Thyroid gland (tissue), 4 donors: ENCODE results near the gene CCSER1. TPM values are rescaled to one million over a fixed set of nuclear protein-coding genes. Genes with fewer than 3 reads are reported as not detected.

Experiments used
- DNase-seq, 2 donors: peaks; one replicate each; pipeline ENCODE4 v3.0.0-alpha.2; 2019
- H3K27ac ChIP-seq, 3 donors: fragments of 200-600 bp; sonication (generic); 1 replicate in 2 of 3; 2 replicates in 1 of 3; pipeline ENCODE4 v1.5.1; 2016 to 2019; ENCODE audit warnings: mild to moderate bottlenecking in 1 of 3, moderate library complexity in 1 of 3
- H3K27me3 ChIP-seq: fragments of 200-600 bp; sonication (generic); one replicate; pipeline ENCODE4 v1.5.1; 2019
- H3K36me3 ChIP-seq, 2 donors: fragments of 200-600 bp; sonication (generic); one replicate each; pipeline ENCODE4 v1.5.1; 2016 to 2019
- H3K4me1 ChIP-seq, 2 donors: fragments of 200-600 bp; sonication (generic); one replicate each; pipeline ENCODE4 v1.5.1; 2017 to 2019
- H3K4me3 ChIP-seq, 3 donors: fragments of 200-600 bp; sonication (generic); replicated peaks in 1 of 3; 1 replicate in 2 of 3; 2 replicates in 1 of 3; pipeline ENCODE4 v1.5.1; 2016; ENCODE audit warnings: mild to moderate bottlenecking in 1 of 3
- H3K9me3 ChIP-seq: fragments of 200-600 bp; sonication (generic); one replicate; pipeline ENCODE4 v1.5.1; 2017
- CTCF ChIP-seq, 6 experiments: fragments of 200-600 bp in 3 of 6; fragments of 450-650 bp in 3 of 6; sonication (generic) in 3 of 6; IDR thresholded peaks; one replicate each; pipeline ENCODE4 v1.5.1; 2016 to 2019; ENCODE audit warnings: antibody characterized with exemption in 6 of 6, mild to moderate bottlenecking in 2 of 6, inconsistent platforms in 1 of 6, moderate library complexity in 1 of 6
- POLR2A ChIP-seq, 2 donors: fragments of 450-650 bp; IDR thresholded peaks; one replicate each; pipeline ENCODE4 v1.6.1; 2017; ENCODE audit warnings: antibody characterized with exemption in 2 of 2, mild to moderate bottlenecking in 2 of 2, moderate library complexity in 1 of 2
- WGBS, 2 donors: methylation state at CpG; one replicate each; pipeline ENCODE4 v1.1.5; 2017; 5-methylcytosine and 5-hydroxymethylcytosine counted together
- intact Hi-C: fragments of 100-400 bp; cut with DNase I; formaldehyde crosslinking; loops from one replicate; pipeline ENCODE4 v1.15.1; 2023
- total RNA-seq, 4 donors: library from RNA; depleted of rRNA; stranded (reverse); fragments of >200 nt; gene quantifications; one replicate each; pipeline ENCODE4 v1.2.3, GENCODE V29; 2016

The CCSER1 gene
- total RNA-seq, 4 donors from 2014 or later = 37.7 to 52.3 (median 43.3) TPM

GRCh38 chr4:91598696-91599095 lies 1471.5 kb downstream of the CCSER1 start:
- Histone ChIP-seq H3K9me3 (no peaks in the 10 kb centered on the region), H3K27me3 (no peaks in the 10 kb centered on the region), H3K4me3 (no peak overlapping the region), H3K4me1 (no peaks in the 10 kb centered on the region), H3K27ac (no peak overlapping the region), H3K36me3 (no peaks in the 10 kb centered on the region)
- intact Hi-C loops = no loop called here
- WGBS, 2 donors = 81% methylated on average over 8 of the region's 8 CpGs
- no peak for TF ChIP-seq POLR2A (IDR thresholded peaks at IDR 0.05)
- no peak for TF ChIP-seq CTCF (IDR thresholded peaks at IDR 0.05)
- DNase-seq = no peak

DNA sequence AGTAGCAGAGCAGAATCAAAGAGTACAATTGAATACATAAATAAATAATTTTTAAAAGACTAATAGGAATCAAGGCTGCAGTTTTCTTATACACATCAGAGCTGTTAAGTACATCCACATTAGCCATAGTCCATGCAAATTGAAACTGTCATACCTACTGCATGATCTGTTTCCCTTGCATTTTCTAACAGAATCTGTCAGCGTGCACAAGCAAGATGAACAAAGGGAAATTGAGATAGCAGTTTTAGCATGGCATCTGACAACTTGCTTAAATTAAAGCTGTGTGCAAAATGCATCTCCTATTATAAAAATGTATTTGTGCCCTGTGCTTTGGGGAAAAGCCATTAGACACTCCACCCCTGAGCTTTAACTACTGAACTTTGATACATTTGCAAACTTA lies 1473.1 kb downstream of the CCSER1 start:
- Histone ChIP-seq H3K4me3 (no peak overlapping the region), H3K27ac (no peak overlapping the region), H3K9me3 (no peaks in the 10 kb centered on the region), H3K36me3 (no peaks in the 10 kb centered on the region), H3K27me3 (no peaks in the 10 kb centered on the region), H3K4me1 (no peaks in the 10 kb centered on the region)
- intact Hi-C loops = no loop called here
- WGBS, 2 donors = 86 to 93% methylated on average over 1 of the region's 1 CpG
- TF ChIP-seq CTCF (IDR thresholded peaks at IDR 0.05) (no peak), POLR2A (IDR thresholded peaks at IDR 0.05) (no peak)
- DNase-seq = no peak

- intact Hi-C loops = no loop called here
- no peak overlapping the region for H3K4me3 ChIP-seq
- WGBS, 2 donors = 75 to 94% methylated on average over 1 of the region's 1 CpG
- no peaks in the 10 kb centered on the region for H3K36me3 ChIP-seq
- no peaks in the 10 kb centered on the region for H3K27me3 ChIP-seq
- DNase-seq = no peak
- no peak overlapping the region for H3K27ac ChIP-seq
- H3K4me1 ChIP-seq = no peaks in the 10 kb centered on the region
- H3K9me3 ChIP-seq = no peaks in the 10 kb centered on the region
- no peak for TF ChIP-seq CTCF (IDR thresholded peaks at IDR 0.05)
- TF ChIP-seq POLR2A (IDR thresholded peaks at IDR 0.05) = no peak
These were observed 1474.2 kb downstream of the CCSER1 start for GRCh38 chr4:91601401-91601800.

- no peak overlapping the region for H3K27ac ChIP-seq
- H3K4me3 ChIP-seq = no peak overlapping the region
- no peaks in the 10 kb centered on the region for H3K4me1 ChIP-seq
- no peaks in the 10 kb centered on the region for H3K27me3 ChIP-seq
- intact Hi-C loops = no loop called here
- H3K36me3 ChIP-seq = no peaks in the 10 kb centered on the region
- WGBS, 2 donors = 80 to 84% methylated on average over 5 of the region's 5 CpGs
- TF ChIP-seq CTCF (IDR thresholded peaks at IDR 0.05) (no peak), POLR2A (IDR thresholded peaks at IDR 0.05) (no peak)
- DNase-seq = no peak
- no peaks in the 10 kb centered on the region for H3K9me3 ChIP-seq
These were observed 1484.6 kb downstream of the CCSER1 start for GRCh38 chr4:91611782-91612181.

- Histone ChIP-seq H3K9me3 (no peaks in the 10 kb centered on the region), H3K27me3 (no peaks in the 10 kb centered on the region), H3K4me1 (no peaks in the 10 kb centered on the region), H3K27ac (no peak overlapping the region), H3K36me3 (no peaks in the 10 kb centered on the region), H3K4me3 (no peak overlapping the region)
- no peak for DNase-seq
- 89 to 100% methylated on average over 1 of the region's 1 CpG for WGBS, 2 donors
- TF ChIP-seq POLR2A (IDR thresholded peaks at IDR 0.05) = no peak
- no peak for TF ChIP-seq CTCF (IDR thresholded peaks at IDR 0.05)
- intact Hi-C loops = no loop called here
These were observed 1493.8 kb downstream of the CCSER1 start for GRCh38 chr4:91620952-91621351.
